Tibial nerve (tissue), 4 donors: Measurements from ENCODE around the gene CDX1. TPM values are rescaled to one million over a fixed set of nuclear protein-coding genes. Genes with fewer than 3 reads are reported as not detected.

ENCODE experiments used
- DNase-seq, 2 donors: peaks; one replicate each; pipeline ENCODE4 v3.0.0-alpha.2; 2019; ENCODE audit warnings: low spot score in 2 of 2
- H3K27ac ChIP-seq, 4 donors: fragments of 200-600 bp; sonication (generic) in 3 of 4; one replicate each; pipeline ENCODE4 v1.5.1; 2017 to 2019; ENCODE audit warnings: mild to moderate bottlenecking in 1 of 4
- H3K27me3 ChIP-seq, 2 donors: fragments of 200-600 bp; sonication (generic) in 1 of 2; one replicate each; pipeline versions ENCODE4 v1.5.1 to v1.6.0; 2017 to 2019
- H3K36me3 ChIP-seq, 3 donors: fragments of 200-600 bp; sonication (generic); one replicate each; pipeline ENCODE4 v1.5.1; 2018 to 2019
- H3K4me1 ChIP-seq, 4 donors: fragments of 200-600 bp; sonication (generic) in 3 of 4; one replicate each; pipeline ENCODE4 v1.5.1; 2017 to 2019
- H3K4me3 ChIP-seq, 4 donors: fragments of 200-600 bp; sonication (generic) in 3 of 4; one replicate each; pipeline ENCODE4 v1.5.1; 2017 to 2019; ENCODE audit warnings: mild to moderate bottlenecking in 1 of 4, moderate library complexity in 1 of 4
- H3K9me3 ChIP-seq, 4 donors: fragments of 200-600 bp; sonication (generic) in 3 of 4; one replicate each; pipeline ENCODE4 v1.5.1; 2017 to 2019
- CTCF ChIP-seq, 5 experiments: fragments of 200-600 bp in 3 of 5; fragments of 450-650 bp in 2 of 5; sonication (generic) in 3 of 5; IDR thresholded peaks; one replicate each; pipeline ENCODE4 v1.5.1; 2016 to 2019; ENCODE audit warnings: antibody characterized with exemption in 5 of 5, mild to moderate bottlenecking in 3 of 5, moderate library complexity in 2 of 5
- EP300 ChIP-seq, 2 donors: sonication (generic); formaldehyde crosslinking; IDR thresholded peaks; one replicate each; pipeline ENCODE4 v1.6.1; 2017; ENCODE audit warnings: antibody characterized with exemption in 2 of 2, mild to moderate bottlenecking in 1 of 2
- POLR2A ChIP-seq, 2 donors: fragments of 450-650 bp; IDR thresholded peaks; one replicate each; pipeline ENCODE4 v1.6.1; 2017; ENCODE audit warnings: antibody characterized with exemption in 2 of 2, mild to moderate bottlenecking in 2 of 2, moderate library complexity in 2 of 2
- WGBS, 2 donors: methylation state at CpG; one replicate each; pipeline ENCODE4 v1.1.5; 2018; 5-methylcytosine and 5-hydroxymethylcytosine counted together
- total RNA-seq, 4 donors: library from RNA; depleted of rRNA; stranded (reverse); fragments of >200 nt; gene quantifications; one replicate each; pipeline ENCODE4 v1.1.0, GENCODE V29; 2016

CDX1 gene
- 1 to 10 TPM in 1 of 4 donors, under 1 TPM in 1, not detected in 2; 0.22 to 2.5 TPM for total RNA-seq

- TF ChIP-seq CTCF (IDR thresholded peaks at IDR 0.05) (no peak), POLR2A (IDR thresholded peaks at IDR 0.05) (no peak), EP300 (IDR thresholded peaks at IDR 0.05) (no peak)
- Histone ChIP-seq H3K27me3 (peaks cover 0 to 16% of the 10 kb centered on the region in 2 donors), H3K36me3 (no peaks in the 10 kb centered on the region), H3K4me3 (peak within 1 kb of the TSS in 1 of 4 donors; percentile 27), H3K27ac (peak within 1 kb of the TSS in 1 of 4 donors; percentile 81), H3K4me1 (peaks cover 0 to 42% (median 0%) of the 10 kb centered on the region in 4 donors), H3K9me3 (no peaks in the 10 kb centered on the region)
- no peak for DNase-seq
- WGBS, 2 donors: 56 to 71% methylated on average over 1 to 17 of the region's 93 CpGs
These were observed at the start of gene CDX1 for GRCh38 chr5:150166650-150167511. Gene CDX1, plus strand, starts transcription at chr5:150166778. Its CDS starts 99 bp downstream, at chr5:150166877.

GRCh38 chr5:150117945-150118560, 48.5 kb upstream of the CDX1 start:
- peak in 1 of 2 donors; percentile 4 for DNase-seq
- TF ChIP-seq POLR2A (IDR thresholded peaks at IDR 0.05): no peak
- TF ChIP-seq CTCF (IDR thresholded peaks at IDR 0.05): no peak
- TF ChIP-seq EP300 (IDR thresholded peaks at IDR 0.05): no peak
- H3K4me1 ChIP-seq: peaks cover 0 to 23% (median 4%) of the 10 kb centered on the region in 4 donors
- WGBS, 2 donors: 65 to 80% methylated on average over 9 of the region's 9 CpGs
- H3K36me3 ChIP-seq: peaks cover 8 to 92% (median 9%) of the 10 kb centered on the region in 3 donors
- no peak overlapping the region for H3K4me3 ChIP-seq
- peak overlapping the region in 1 of 4 donors; percentile 34 for H3K27ac ChIP-seq
- no peaks in the 10 kb centered on the region for H3K9me3 ChIP-seq
- H3K27me3 ChIP-seq: no peaks in the 10 kb centered on the region

- DNase-seq: peak in 1 of 2 donors; percentile 6
- no peak overlapping the region for H3K4me3 ChIP-seq
- no peak for TF ChIP-seq POLR2A (IDR thresholded peaks at IDR 0.05)
- no peak for TF ChIP-seq CTCF (IDR thresholded peaks at IDR 0.05)
- no peak for TF ChIP-seq EP300 (IDR thresholded peaks at IDR 0.05)
- no peaks in the 10 kb centered on the region for H3K9me3 ChIP-seq
- H3K4me1 ChIP-seq: peaks cover 0 to 17% (median 0%) of the 10 kb centered on the region in 4 donors
- peak overlapping the region in 1 of 4 donors; percentile 34 for H3K27ac ChIP-seq
- WGBS, 2 donors: 82 to 90% methylated on average over 11 of the region's 11 CpGs
- H3K27me3 ChIP-seq: no peaks in the 10 kb centered on the region
- peaks cover 8 to 98% (median 13%) of the 10 kb centered on the region in 3 donors for H3K36me3 ChIP-seq
These were observed 47.9 kb upstream of the CDX1 start for GRCh38 chr5:150118561-150119229.

- H3K27ac ChIP-seq: no peak overlapping the region
These were observed 47.0 kb upstream of the CDX1 start for GRCh38 chr5:150119421-150120061.

More at GRCh38 chr5:150119421-150120061, 47.0 kb upstream of the CDX1 start:
- H3K27me3 ChIP-seq: no peaks in the 10 kb centered on the region
- H3K9me3 ChIP-seq: no peaks in the 10 kb centered on the region
- peak in 1 of 2 donors; percentile 11 for DNase-seq
- H3K36me3 ChIP-seq: peaks cover 8 to 99% (median 13%) of the 10 kb centered on the region in 3 donors
- TF ChIP-seq EP300 (IDR thresholded peaks at IDR 0.05) (no peak), CTCF (IDR thresholded peaks at IDR 0.05) (peak in 1 of 5 experiments; percentile 13)
- no peak overlapping the region for H3K4me3 ChIP-seq
- 71 to 79% methylated on average over 10 of the region's 10 CpGs for WGBS, 2 donors
- H3K4me1 ChIP-seq: peaks cover 0 to 20% (median 0%) of the 10 kb centered on the region in 4 donors
